AG04450 (cell line): ENCODE measurements around the gene ITGA11. TPM values are rescaled to one million over a fixed set of nuclear protein-coding genes. Genes with fewer than 3 reads are reported as not detected.
A peak's percentile ranks its signal among the peaks of the same experiment; 100 is the strongest.

Experiments used
- CTCF ChIA-PET: fragments of 300-600, 350-600 bp; formaldehyde crosslinking; extraction: SDS; loops from one replicate; lab custom pipeline; 2022; ENCODE audit warnings: antibody characterized with exemption, inconsistent platforms; lab: Charles Lee
- POLR2A ChIA-PET: fragments of 350-600 bp; formaldehyde crosslinking; extraction: SDS; loops from one replicate; lab custom pipeline; 2021; ENCODE audit warnings: antibody characterized with exemption, inconsistent platforms; lab: Yijun Ruan, JAX
- DNase-seq: peaks from one replicate; pipeline ENCODE4 v3.0.0-alpha.2; 2011; ENCODE audit warnings: low read depth, low spot score
- H3K27ac ChIP-seq: one replicate; pipeline ENCODE4 v1.5.1; 2012; ENCODE audit warnings: low read depth, low read length, control low read depth
- H3K27me3 ChIP-seq: one replicate; pipeline ENCODE4 v1.6.0; 2012; ENCODE audit warnings: low read length; ENCODE audit not compliant: control insufficient read depth, insufficient read depth
- H3K4me3 ChIP-seq: 2 replicates; pipeline ENCODE4 v1.5.1; 2011; ENCODE audit warnings: mild to moderate bottlenecking, low read depth, low read length, control low read depth
- H3K9me3 ChIP-seq: 2 replicates; pipeline ENCODE4 v1.5.1; 2012; ENCODE audit warnings: low read length; ENCODE audit not compliant: control insufficient read depth, insufficient read depth
- polyA plus RNA-seq: library from polyadenylated mRNA; depleted of rRNA; stranded (reverse); fragments of >200 nt; gene quantifications from 2 replicates; pipeline ENCODE4 v1.2.3, GENCODE V29; 2011
- TF ChIP-seq, protein P1 (sequence below): IDR thresholded peaks from 2 replicates; pipeline ENCODE4 v1.5.1; 2011; ENCODE audit warnings: low read depth, low read length, control low read depth, inconsistent platforms

ITGA11 gene
- polyA plus RNA-seq, 1 experiment, result 24.0 TPM

DNA sequence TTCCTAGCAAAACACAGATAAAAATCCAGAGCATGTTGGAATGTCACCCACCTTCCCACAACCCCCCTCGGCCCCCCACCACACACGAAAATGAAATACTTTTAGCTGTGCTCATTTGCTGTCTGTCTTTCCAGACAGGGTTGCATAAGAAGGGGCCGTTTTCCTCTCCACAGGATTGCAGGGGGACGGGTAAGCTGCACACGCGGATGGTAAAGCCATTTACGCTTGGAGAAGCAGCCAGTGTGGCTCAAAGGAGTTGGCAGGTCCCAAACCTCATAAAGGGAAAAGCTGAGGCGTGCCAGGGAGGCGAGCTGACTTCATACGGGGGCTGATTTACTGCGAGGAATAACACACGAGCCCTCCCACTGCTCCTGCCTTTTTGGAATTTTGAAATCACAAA, 47.4 kb upstream of the ITGA11 start:
- ChIA-PET POLR2A (interaction anchor here (0.7 to 1.5 kb wide), 5 partner anchors 10 to 172 kb away, joined by 3 to 5 read pairs (median 3); no protein-coding TSS in a partner anchor), CTCF (interaction anchor here (0.6 to 1.3 kb wide), 2 partner anchors 35 to 173 kb away, joined by 3 to 6 read pairs; no protein-coding TSS in a partner anchor)
- H3K9me3 ChIP-seq, result no peaks in the 10 kb centered on the region
- peaks cover 4% of the 10 kb centered on the region for H3K27me3 ChIP-seq
- DNase-seq, result peak; percentile 24
- TF ChIP-seq, protein P1, sequence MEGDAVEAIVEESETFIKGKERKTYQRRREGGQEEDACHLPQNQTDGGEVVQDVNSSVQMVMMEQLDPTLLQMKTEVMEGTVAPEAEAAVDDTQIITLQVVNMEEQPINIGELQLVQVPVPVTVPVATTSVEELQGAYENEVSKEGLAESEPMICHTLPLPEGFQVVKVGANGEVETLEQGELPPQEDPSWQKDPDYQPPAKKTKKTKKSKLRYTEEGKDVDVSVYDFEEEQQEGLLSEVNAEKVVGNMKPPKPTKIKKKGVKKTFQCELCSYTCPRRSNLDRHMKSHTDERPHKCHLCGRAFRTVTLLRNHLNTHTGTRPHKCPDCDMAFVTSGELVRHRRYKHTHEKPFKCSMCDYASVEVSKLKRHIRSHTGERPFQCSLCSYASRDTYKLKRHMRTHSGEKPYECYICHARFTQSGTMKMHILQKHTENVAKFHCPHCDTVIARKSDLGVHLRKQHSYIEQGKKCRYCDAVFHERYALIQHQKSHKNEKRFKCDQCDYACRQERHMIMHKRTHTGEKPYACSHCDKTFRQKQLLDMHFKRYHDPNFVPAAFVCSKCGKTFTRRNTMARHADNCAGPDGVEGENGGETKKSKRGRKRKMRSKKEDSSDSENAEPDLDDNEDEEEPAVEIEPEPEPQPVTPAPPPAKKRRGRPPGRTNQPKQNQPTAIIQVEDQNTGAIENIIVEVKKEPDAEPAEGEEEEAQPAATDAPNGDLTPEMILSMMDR, result no peak
- no peak overlapping the region for H3K4me3 ChIP-seq
- peak overlapping the region; percentile 39 for H3K27ac ChIP-seq

DNA sequence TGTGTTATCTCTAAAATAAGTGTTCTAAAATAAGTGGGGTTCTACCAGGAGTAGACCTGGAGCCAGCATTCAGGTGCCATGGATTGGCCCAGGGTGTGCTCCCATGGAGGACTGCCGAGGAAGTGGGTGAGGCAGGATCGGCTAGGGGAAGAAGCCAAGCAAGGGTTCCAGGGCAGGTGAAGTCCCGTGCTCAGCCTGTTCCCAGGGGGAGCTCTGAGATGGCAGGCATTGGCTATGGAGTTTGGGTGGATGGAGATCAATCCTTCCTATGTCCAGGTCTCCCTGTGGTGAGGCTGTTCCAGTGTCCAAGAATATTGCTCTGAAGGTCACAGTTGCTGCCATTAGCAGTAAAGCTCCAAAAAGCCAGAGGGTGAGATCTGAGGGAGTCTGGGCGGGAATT, 46.9 kb upstream of the ITGA11 start:
- ChIA-PET CTCF (interaction anchor here (1.3 kb wide), 1 partner anchor 172 kb away, joined by 6 read pairs; no protein-coding TSS in a partner anchor), POLR2A (interaction anchor here (1.0 to 1.5 kb wide), 2 partner anchors 9 to 37 kb away, joined by 3 to 5 read pairs; no protein-coding TSS in a partner anchor)
- H3K9me3 ChIP-seq, result no peaks in the 10 kb centered on the region
- no peak overlapping the region for H3K4me3 ChIP-seq
- no peak overlapping the region for H3K27ac ChIP-seq
- peaks cover 4% of the 10 kb centered on the region for H3K27me3 ChIP-seq
- DNase-seq, result no peak
- TF ChIP-seq, protein P1, result no peak

DNA sequence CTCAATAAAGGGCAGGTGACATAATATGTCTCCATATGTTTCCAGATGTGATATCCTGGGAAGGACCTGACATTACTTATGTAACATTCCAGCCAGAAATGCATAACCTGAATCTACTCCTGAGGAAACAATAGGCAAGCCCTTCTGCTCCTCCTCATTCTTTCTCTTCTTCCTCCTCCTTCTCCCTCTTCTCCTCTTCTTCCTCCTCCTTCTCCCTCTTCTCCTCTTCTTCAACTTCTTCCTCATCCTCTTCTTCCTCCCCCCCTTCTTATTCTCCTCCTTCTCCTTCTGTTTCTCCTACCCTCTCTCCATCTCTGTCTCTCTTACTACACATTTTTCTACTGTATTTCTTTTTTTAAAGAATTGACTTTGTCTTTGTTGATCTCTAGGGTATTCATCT, 43.5 kb upstream of the ITGA11 start:
- TF ChIP-seq, protein P1, result no peak
- no peak for DNase-seq
- Histone ChIP-seq H3K4me3 (no peak overlapping the region), H3K9me3 (no peaks in the 10 kb centered on the region), H3K27me3 (peaks cover 2% of the 10 kb centered on the region), H3K27ac (no peak overlapping the region)
- ChIA-PET CTCF (interaction anchor here (0.7 kb wide), 1 partner anchor 112 kb away, joined by 3 read pairs; no protein-coding TSS in a partner anchor), POLR2A (no interaction called here)

DNA sequence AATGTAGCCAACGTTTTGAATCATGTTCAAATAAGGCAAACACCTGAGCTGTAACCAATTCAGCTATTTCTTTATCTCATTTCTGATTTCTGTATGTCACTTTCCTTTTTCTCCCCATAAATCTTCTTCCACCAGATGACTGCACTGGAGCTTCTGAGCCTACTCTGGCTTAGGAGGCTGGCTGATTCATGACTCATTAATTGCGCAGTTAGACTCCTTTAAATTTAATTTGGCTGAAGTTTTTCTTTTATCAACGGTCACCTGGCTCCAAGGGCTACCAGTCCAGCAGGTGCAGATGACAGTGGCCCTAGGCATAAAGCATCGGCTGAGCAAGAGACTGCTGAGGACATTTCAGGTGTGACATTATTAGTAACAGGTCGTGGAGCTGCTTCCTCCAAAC, 39.6 kb upstream of the ITGA11 start:
- Histone ChIP-seq H3K4me3 (no peak overlapping the region), H3K27me3 (peaks cover 12% of the 10 kb centered on the region), H3K9me3 (no peaks in the 10 kb centered on the region; the same call in 1 of the 2 replicates), H3K27ac (no peak overlapping the region)
- CTCF ChIA-PET, result interaction anchor here (1.9 kb wide), 1 partner anchor 78 kb away, joined by 4 read pairs; no protein-coding TSS in a partner anchor
- TF ChIP-seq, protein P1, result no peak
- DNase-seq, result no peak
- POLR2A ChIA-PET, result no interaction called here

DNA sequence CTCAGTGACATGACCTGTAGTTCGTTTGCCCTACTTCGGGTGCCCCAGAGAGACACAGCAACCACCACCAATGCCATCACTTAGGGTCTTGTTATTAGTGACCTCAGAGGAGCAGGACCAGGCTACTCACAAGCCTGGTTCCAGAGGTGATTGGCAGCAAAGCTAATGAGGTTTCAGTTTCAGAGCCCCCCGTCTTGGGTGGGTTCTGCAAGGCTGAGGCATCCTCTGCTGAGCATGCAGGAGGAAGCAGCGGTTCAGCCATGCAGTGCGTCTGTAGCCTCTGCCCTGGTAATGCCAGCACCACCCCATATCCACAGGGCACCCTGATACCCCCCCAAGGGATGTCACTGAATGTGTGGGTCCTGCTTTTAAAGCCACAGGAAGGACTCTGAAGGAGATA, 39.0 kb upstream of the ITGA11 start:
- Histone ChIP-seq H3K27me3 (peaks cover 12% of the 10 kb centered on the region), H3K27ac (no peak overlapping the region), H3K9me3 (no peaks in the 10 kb centered on the region; the same call in 1 of the 2 replicates), H3K4me3 (no peak overlapping the region)
- ChIA-PET CTCF (interaction anchor here (1.9 kb wide), 1 partner anchor 79 kb away, joined by 4 read pairs; no protein-coding TSS in a partner anchor), POLR2A (no interaction called here)
- TF ChIP-seq, protein P1, result no peak
- no peak for DNase-seq
